ENCODE data around the gene RPH3AL. TPM values are rescaled to one million over a fixed set of nuclear protein-coding genes. Genes with fewer than 3 reads are reported as not detected.

The RPH3AL gene
- total and polyA plus RNA-seq, 4 experiments from 2014 or later, result 1.7 to 5.9 (median 4.0) TPM

GRCh38 chr17:266219-266618 is 86.4 kb downstream of the RPH3AL start:
- peaks cover 0 to 3% (median 0%) of the 10 kb centered on the region in 8 donors for H3K9me3 Mint-ChIP-seq
- H3K4me3 Mint-ChIP-seq, result no peak overlapping the region
- ChIA-PET CTCF (ENCODE audit: partially characterized antibody) (no interaction called here), POLR2A (ENCODE audit: partially characterized antibody) (no interaction called here)
- H3K27me3 ChIP-seq (ENCODE audit: insufficient read depth, low read length), result no peaks in the 10 kb centered on the region
- H3K36me3 ChIP-seq (ENCODE audit: insufficient read depth, low read length), result no peaks in the 10 kb centered on the region
- H3K36me3 Mint-ChIP-seq, result peaks cover 0 to 17% of the 10 kb centered on the region in 2 donors
- no peaks in the 10 kb centered on the region for H3K9me3 ChIP-seq (ENCODE audit: control insufficient read depth in 1 of 2, low read length in 2 of 2)
- no peak for DNase-seq
- intact Hi-C loops (cut with micrococcal nuclease), result no loop called here
- no peaks in the 10 kb centered on the region for H3K27me3 Mint-ChIP-seq
- no peaks in the 10 kb centered on the region for H3K4me1 Mint-ChIP-seq
- no peak overlapping the region for H3K27ac Mint-ChIP-seq
- no peak overlapping the region for H3K27ac ChIP-seq (ENCODE audit: low read depth, low read length)
- H3K4me1 ChIP-seq (ENCODE audit: insufficient read depth, low read length), result no peaks in the 10 kb centered on the region
- H3K4me3 ChIP-seq (ENCODE audit: low read length in 2 of 2), result no peak overlapping the region

- H3K4me3 Mint-ChIP-seq, result no peak overlapping the region
- no peak overlapping the region for H3K27ac ChIP-seq (ENCODE audit: low read depth, low read length)
- H3K36me3 Mint-ChIP-seq, result peaks cover 0 to 17% of the 10 kb centered on the region in 2 donors
- no peaks in the 10 kb centered on the region for H3K27me3 Mint-ChIP-seq
- H3K9me3 ChIP-seq (ENCODE audit: control insufficient read depth in 1 of 2, low read length in 2 of 2), result no peaks in the 10 kb centered on the region
- no peaks in the 10 kb centered on the region for H3K27me3 ChIP-seq (ENCODE audit: insufficient read depth, low read length)
- no peak overlapping the region for H3K27ac Mint-ChIP-seq
- H3K9me3 Mint-ChIP-seq, result peaks cover 0 to 3% (median 0%) of the 10 kb centered on the region in 8 donors
- H3K4me1 ChIP-seq (ENCODE audit: insufficient read depth, low read length), result no peaks in the 10 kb centered on the region
- no peaks in the 10 kb centered on the region for H3K4me1 Mint-ChIP-seq
- H3K4me3 ChIP-seq (ENCODE audit: low read length in 2 of 2), result no peak overlapping the region
- no peaks in the 10 kb centered on the region for H3K36me3 ChIP-seq (ENCODE audit: insufficient read depth, low read length)
- DNase-seq, result no peak
- ChIA-PET CTCF (ENCODE audit: partially characterized antibody) (no interaction called here), POLR2A (ENCODE audit: partially characterized antibody) (no interaction called here)
- intact Hi-C loops (cut with micrococcal nuclease), result no loop called here
Measured at GRCh38 chr17:265718-266117, 86.9 kb downstream of the RPH3AL start.

GRCh38 chr17:263773-264172 is 88.8 kb downstream of the RPH3AL start:
- Mint-ChIP-seq H3K4me3 (no peak overlapping the region), H3K27me3 (no peaks in the 10 kb centered on the region), H3K36me3 (peaks cover 0 to 17% of the 10 kb centered on the region in 2 donors), H3K27ac (no peak overlapping the region), H3K9me3 (peaks cover 0 to 4% (median 0%) of the 10 kb centered on the region in 8 donors), H3K4me1 (no peaks in the 10 kb centered on the region)
- CTCF ChIA-PET (ENCODE audit: partially characterized antibody), result no interaction called here
- Histone ChIP-seq H3K4me3 (ENCODE audit: low read length in 2 of 2) (no peak overlapping the region), H3K9me3 (ENCODE audit: control insufficient read depth in 1 of 2, low read length in 2 of 2) (no peaks in the 10 kb centered on the region), H3K27me3 (ENCODE audit: insufficient read depth, low read length) (no peaks in the 10 kb centered on the region), H3K4me1 (ENCODE audit: insufficient read depth, low read length) (no peaks in the 10 kb centered on the region), H3K27ac (ENCODE audit: low read depth, low read length) (no peak overlapping the region), H3K36me3 (ENCODE audit: insufficient read depth, low read length) (no peaks in the 10 kb centered on the region)
- POLR2A ChIA-PET (ENCODE audit: partially characterized antibody), result no interaction called here
- intact Hi-C loops (cut with micrococcal nuclease), result no loop called here
- no peak for DNase-seq

- Histone ChIP-seq H3K27me3 (ENCODE audit: insufficient read depth, low read length) (no peaks in the 10 kb centered on the region), H3K4me3 (ENCODE audit: low read length in 2 of 2) (no peak overlapping the region), H3K27ac (ENCODE audit: low read depth, low read length) (no peak overlapping the region), H3K9me3 (ENCODE audit: control insufficient read depth in 1 of 2, low read length in 2 of 2) (no peaks in the 10 kb centered on the region), H3K36me3 (ENCODE audit: insufficient read depth, low read length) (no peaks in the 10 kb centered on the region), H3K4me1 (ENCODE audit: insufficient read depth, low read length) (no peaks in the 10 kb centered on the region)
- peaks cover 0 to 4% (median 0%) of the 10 kb centered on the region in 8 donors for H3K9me3 Mint-ChIP-seq
- H3K27me3 Mint-ChIP-seq, result no peaks in the 10 kb centered on the region
- ChIA-PET POLR2A (ENCODE audit: partially characterized antibody) (no interaction called here), CTCF (ENCODE audit: partially characterized antibody) (no interaction called here)
- H3K4me1 Mint-ChIP-seq, result no peaks in the 10 kb centered on the region
- peaks cover 0 to 17% of the 10 kb centered on the region in 2 donors for H3K36me3 Mint-ChIP-seq
- DNase-seq, result no peak
- H3K27ac Mint-ChIP-seq, result no peak overlapping the region
- intact Hi-C loops (cut with micrococcal nuclease), result no loop called here
- no peak overlapping the region for H3K4me3 Mint-ChIP-seq
Measured at GRCh38 chr17:263271-263670, 89.3 kb downstream of the RPH3AL start.

- ChIA-PET CTCF (ENCODE audit: partially characterized antibody) (no interaction called here), POLR2A (ENCODE audit: partially characterized antibody) (no interaction called here)
- H3K27ac ChIP-seq (ENCODE audit: low read depth, low read length), result no peak overlapping the region
- no peaks in the 10 kb centered on the region for H3K27me3 ChIP-seq (ENCODE audit: insufficient read depth, low read length)
- no peaks in the 10 kb centered on the region for H3K4me1 ChIP-seq (ENCODE audit: insufficient read depth, low read length)
- Mint-ChIP-seq H3K36me3 (peaks cover 0 to 17% of the 10 kb centered on the region in 2 donors), H3K9me3 (peaks cover 0 to 4% (median 0%) of the 10 kb centered on the region in 8 donors), H3K27me3 (no peaks in the 10 kb centered on the region), H3K4me1 (no peaks in the 10 kb centered on the region), H3K4me3 (no peak overlapping the region), H3K27ac (no peak overlapping the region)
- DNase-seq, result no peak
- H3K9me3 ChIP-seq (ENCODE audit: control insufficient read depth in 1 of 2, low read length in 2 of 2), result no peaks in the 10 kb centered on the region
- H3K4me3 ChIP-seq (ENCODE audit: low read length in 2 of 2), result no peak overlapping the region
- H3K36me3 ChIP-seq (ENCODE audit: insufficient read depth, low read length), result no peaks in the 10 kb centered on the region
- intact Hi-C loops (cut with micrococcal nuclease), result no loop called here
Measured at GRCh38 chr17:261635-262034, 91.0 kb downstream of the RPH3AL start.

- POLR2A ChIA-PET (ENCODE audit: partially characterized antibody), result no interaction called here
- Histone ChIP-seq H3K4me1 (ENCODE audit: insufficient read depth, low read length) (no peaks in the 10 kb centered on the region), H3K27me3 (ENCODE audit: insufficient read depth, low read length) (no peaks in the 10 kb centered on the region), H3K9me3 (ENCODE audit: control insufficient read depth in 1 of 2, low read length in 2 of 2) (no peaks in the 10 kb centered on the region), H3K27ac (ENCODE audit: low read depth, low read length) (no peak overlapping the region), H3K36me3 (ENCODE audit: insufficient read depth, low read length) (no peaks in the 10 kb centered on the region), H3K4me3 (ENCODE audit: low read length in 2 of 2) (no peak overlapping the region)
- Mint-ChIP-seq H3K27ac (no peak overlapping the region), H3K4me3 (no peak overlapping the region), H3K9me3 (peaks cover 0 to 4% (median 0%) of the 10 kb centered on the region in 8 donors), H3K27me3 (no peaks in the 10 kb centered on the region), H3K36me3 (peaks cover 0 to 17% of the 10 kb centered on the region in 2 donors), H3K4me1 (no peaks in the 10 kb centered on the region)
- intact Hi-C loops (cut with micrococcal nuclease), result no loop called here
- no peak for DNase-seq
- CTCF ChIA-PET (ENCODE audit: partially characterized antibody), result no interaction called here
Measured at GRCh38 chr17:260944-261343, 91.7 kb downstream of the RPH3AL start.

- H3K27ac ChIP-seq (ENCODE audit: low read depth, low read length), result no peak overlapping the region
- Mint-ChIP-seq H3K27me3 (no peaks in the 10 kb centered on the region), H3K9me3 (peaks cover 0 to 4% (median 0%) of the 10 kb centered on the region in 8 donors), H3K4me3 (no peak overlapping the region), H3K36me3 (peaks cover 0 to 17% of the 10 kb centered on the region in 2 donors), H3K4me1 (no peaks in the 10 kb centered on the region), H3K27ac (peak overlapping the region in 1 of 7 donors; percentile 15)
- no peaks in the 10 kb centered on the region for H3K27me3 ChIP-seq (ENCODE audit: insufficient read depth, low read length)
- no peaks in the 10 kb centered on the region for H3K9me3 ChIP-seq (ENCODE audit: control insufficient read depth in 1 of 2, low read length in 2 of 2)
- POLR2A ChIA-PET (ENCODE audit: partially characterized antibody), result no interaction called here
- DNase-seq, result no peak
- H3K4me3 ChIP-seq (ENCODE audit: low read length in 2 of 2), result no peak overlapping the region
- CTCF ChIA-PET (ENCODE audit: partially characterized antibody), result no interaction called here
- H3K4me1 ChIP-seq (ENCODE audit: insufficient read depth, low read length), result no peaks in the 10 kb centered on the region
- H3K36me3 ChIP-seq (ENCODE audit: insufficient read depth, low read length), result no peaks in the 10 kb centered on the region
- intact Hi-C loops (cut with micrococcal nuclease), result no loop called here
Measured at GRCh38 chr17:260031-260791, 92.4 kb downstream of the RPH3AL start.

Measured in CD4-positive, alpha-beta memory T cell (primary cell).